HFF-Myc (cell line): ENCODE measurements around the gene ARPC2.

Experiments
- DNase-seq: peaks from one replicate; pipeline ENCODE4 v3.0.0-alpha.2; 2011; ENCODE audit warnings: low read depth; ENCODE audit errors: extremely low read depth
- H3K4me3 ChIP-seq: replicated peaks from 2 replicates; pipeline ENCODE4 v1.5.1; 2011; ENCODE audit warnings: low read depth, mild to moderate bottlenecking, control low read depth, low read length
- CTCF ChIP-seq: IDR thresholded peaks from 2 replicates; pipeline ENCODE4 v1.5.1; 2012; ENCODE audit warnings: mild to moderate bottlenecking, low read depth, low read length, control low read depth; ENCODE audit errors: missing control alignments

Gene ARPC2

GRCh38 chr2:218234521-218234920 lies 17.5 kb downstream of the ARPC2 start:
- TF ChIP-seq CTCF = no peak
- DNase-seq = no peak
- no peak overlapping the region for H3K4me3 ChIP-seq

- DNase-seq = no peak
- H3K4me3 ChIP-seq = no peak overlapping the region
- no peak for TF ChIP-seq CTCF
Observed at GRCh38 chr2:218235017-218235416, 18.0 kb downstream of the ARPC2 start.

GRCh38 chr2:218236829-218237228 lies 19.8 kb downstream of the ARPC2 start:
- DNase-seq = no peak
- TF ChIP-seq CTCF = no peak
- no peak overlapping the region for H3K4me3 ChIP-seq

- DNase-seq = no peak
- TF ChIP-seq CTCF = no peak
- no peak overlapping the region for H3K4me3 ChIP-seq
Observed at GRCh38 chr2:218238887-218239286, 21.9 kb downstream of the ARPC2 start.

GRCh38 chr2:218244204-218244603 lies 27.2 kb downstream of the ARPC2 start:
- DNase-seq = no peak
- TF ChIP-seq CTCF = no peak

GRCh38 chr2:218244665-218245064 lies 27.7 kb downstream of the ARPC2 start:
- H3K4me3 ChIP-seq = no peak overlapping the region
- DNase-seq = no peak
- TF ChIP-seq CTCF = no peak

More at GRCh38 chr2:218244204-218244603, 27.2 kb downstream of the ARPC2 start:
- no peak overlapping the region for H3K4me3 ChIP-seq

- TF ChIP-seq CTCF = no peak
Observed at GRCh38 chr2:218245214-218245613, 28.2 kb downstream of the ARPC2 start.

More at GRCh38 chr2:218245214-218245613, 28.2 kb downstream of the ARPC2 start:
- no peak for DNase-seq
- no peak overlapping the region for H3K4me3 ChIP-seq
